HL-60 (cell line): ENCODE results near the gene GRHL1.

Source experiments
- CTCF ChIP-seq: IDR thresholded peaks from one replicate; pipeline ENCODE4 v1.5.1; 2011; ENCODE audit warnings: low read length, control low read depth, inconsistent platforms; ENCODE audit not compliant: insufficient read depth
- GABPA ChIP-seq: IDR thresholded peaks from 2 replicates; pipeline ENCODE4 v1.6.1; 2012; ENCODE audit warnings: low read depth
- POLR2AphosphoS5 ChIP-seq: IDR thresholded peaks from 2 replicates; pipeline ENCODE4 v1.6.1; 2012; ENCODE audit warnings: low read depth
- REST ChIP-seq: IDR thresholded peaks from 2 replicates; pipeline ENCODE4 v1.6.1; 2012; ENCODE audit warnings: low read depth; ENCODE audit not compliant: insufficient replicate concordance
- SPI1 ChIP-seq: IDR thresholded peaks from 2 replicates; pipeline ENCODE4 v1.6.1; 2012; ENCODE audit warnings: low read depth, mild to moderate bottlenecking, borderline replicate concordance

GRCh38 chr2:9948721-9949120 is 2.8 kb upstream of the GRHL1 start:
- TF ChIP-seq CTCF (no peak), REST (no peak), POLR2AphosphoS5 (no peak), GABPA (no peak), SPI1 (no peak)
